Suprapubic skin (tissue), 4 donors: Measurements from ENCODE around the gene PIK3R5. TPM values are rescaled to one million over a fixed set of nuclear protein-coding genes. Genes with fewer than 3 reads are reported as not detected.

Source experiments
- DNase-seq, 2 donors: peaks; one replicate each; pipeline ENCODE4 v3.0.0-alpha.2; 2019; ENCODE audit warnings: low spot score in 2 of 2
- H3K27ac ChIP-seq: fragments of 200-600 bp; sonication (generic); one replicate; pipeline ENCODE4 v1.5.1; 2019
- H3K27me3 ChIP-seq: fragments of 200-600 bp; sonication (generic); one replicate; pipeline ENCODE4 v1.5.1; 2019
- H3K36me3 ChIP-seq: fragments of 200-600 bp; sonication (generic); one replicate; pipeline ENCODE4 v1.5.1; 2019
- H3K4me1 ChIP-seq: fragments of 200-600 bp; sonication (generic); one replicate; pipeline ENCODE4 v1.5.1; 2019
- H3K4me3 ChIP-seq: fragments of 200-600 bp; sonication (generic); one replicate; pipeline ENCODE4 v1.5.1; 2019; ENCODE audit warnings: mild to moderate bottlenecking
- H3K9me3 ChIP-seq: fragments of 200-600 bp; sonication (generic); one replicate; pipeline ENCODE4 v1.5.1; 2019
- EP300 ChIP-seq: sonication (generic); formaldehyde crosslinking; IDR thresholded peaks from one replicate; pipeline ENCODE4 v1.6.1; 2017; ENCODE audit warnings: antibody characterized with exemption
- POLR2A ChIP-seq, 2 donors: fragments of 450-650 bp; IDR thresholded peaks; one replicate each; pipeline ENCODE4 v1.6.1; 2017; ENCODE audit warnings: antibody characterized with exemption in 2 of 2, mild to moderate bottlenecking in 2 of 2, moderate library complexity in 2 of 2
- POLR2AphosphoS5 ChIP-seq, 3 donors: sonication (generic); formaldehyde crosslinking; IDR thresholded peaks; one replicate each; pipeline ENCODE4 v1.6.1; 2017; ENCODE audit warnings: antibody characterized with exemption in 3 of 3
- WGBS: methylation state at CpG from one replicate; pipeline ENCODE4 v1.1.5; 2018; 5-methylcytosine and 5-hydroxymethylcytosine counted together
- total RNA-seq, 4 donors: library from RNA; depleted of rRNA; stranded (reverse); fragments of >200 nt; gene quantifications; one replicate each; pipeline ENCODE4 v1.1.0, GENCODE V29; 2016
- TF ChIP-seq, protein P1 (sequence below), 2 donors: fragments of 200-600 bp in 1 of 2; fragments of 450-650 bp in 1 of 2; sonication (generic) in 1 of 2; IDR thresholded peaks; one replicate each; pipeline ENCODE4 v1.5.1; 2016 to 2019; ENCODE audit warnings: antibody characterized with exemption in 2 of 2, mild to moderate bottlenecking in 1 of 2, moderate library complexity in 1 of 2

PIK3R5 gene
- total RNA-seq, 4 donors from 2014 or later: 3.6 to 13.5 (median 5.0) TPM

DNA sequence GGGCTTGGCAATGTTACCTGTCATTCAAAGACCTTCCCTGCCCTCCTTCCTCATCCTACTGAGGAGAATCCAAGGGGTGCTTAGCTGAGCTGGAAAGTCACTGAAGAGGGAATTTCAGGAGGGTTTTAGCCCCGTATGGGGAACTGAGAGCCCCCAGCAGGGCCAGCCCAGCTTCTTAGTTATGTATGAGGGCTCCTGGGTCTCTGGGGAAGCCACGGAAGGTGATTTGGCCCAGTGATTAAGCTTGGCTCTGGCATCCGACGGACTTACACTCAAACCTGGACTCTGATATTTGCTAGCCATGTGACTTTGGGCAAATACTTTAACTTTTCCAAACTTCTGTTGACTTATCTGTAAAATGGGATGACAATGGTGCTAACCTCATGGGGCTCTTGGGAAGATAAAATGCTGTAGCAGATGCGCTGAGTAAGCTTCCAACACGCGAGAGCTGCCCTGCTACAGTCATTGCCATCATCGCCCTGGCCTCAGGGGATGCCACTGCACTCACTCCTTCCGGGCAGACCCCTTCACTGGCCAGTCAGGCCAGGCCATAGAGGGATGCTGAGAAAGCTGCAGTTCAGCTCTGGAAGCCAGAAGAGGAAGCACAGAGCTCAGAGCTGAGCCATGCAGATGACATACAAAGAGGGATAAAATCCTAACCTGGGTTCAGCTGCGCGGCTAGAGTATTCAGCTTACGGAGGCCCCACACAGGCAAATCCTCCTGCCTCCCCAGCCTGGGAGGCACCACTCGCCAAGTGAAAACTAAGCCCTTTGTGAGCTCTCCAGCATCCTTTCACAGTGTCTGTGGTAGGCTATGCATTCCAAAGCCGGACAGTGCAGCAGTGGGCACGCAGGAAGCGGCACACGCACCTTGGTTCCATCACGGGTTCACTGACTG, 53.2 kb downstream of the PIK3R5 start:
- TF ChIP-seq POLR2AphosphoS5 (IDR thresholded peaks at IDR 0.05) (no peak), EP300 (no peak), POLR2A (IDR thresholded peaks at IDR 0.05) (no peak)
- TF ChIP-seq, protein P1, sequence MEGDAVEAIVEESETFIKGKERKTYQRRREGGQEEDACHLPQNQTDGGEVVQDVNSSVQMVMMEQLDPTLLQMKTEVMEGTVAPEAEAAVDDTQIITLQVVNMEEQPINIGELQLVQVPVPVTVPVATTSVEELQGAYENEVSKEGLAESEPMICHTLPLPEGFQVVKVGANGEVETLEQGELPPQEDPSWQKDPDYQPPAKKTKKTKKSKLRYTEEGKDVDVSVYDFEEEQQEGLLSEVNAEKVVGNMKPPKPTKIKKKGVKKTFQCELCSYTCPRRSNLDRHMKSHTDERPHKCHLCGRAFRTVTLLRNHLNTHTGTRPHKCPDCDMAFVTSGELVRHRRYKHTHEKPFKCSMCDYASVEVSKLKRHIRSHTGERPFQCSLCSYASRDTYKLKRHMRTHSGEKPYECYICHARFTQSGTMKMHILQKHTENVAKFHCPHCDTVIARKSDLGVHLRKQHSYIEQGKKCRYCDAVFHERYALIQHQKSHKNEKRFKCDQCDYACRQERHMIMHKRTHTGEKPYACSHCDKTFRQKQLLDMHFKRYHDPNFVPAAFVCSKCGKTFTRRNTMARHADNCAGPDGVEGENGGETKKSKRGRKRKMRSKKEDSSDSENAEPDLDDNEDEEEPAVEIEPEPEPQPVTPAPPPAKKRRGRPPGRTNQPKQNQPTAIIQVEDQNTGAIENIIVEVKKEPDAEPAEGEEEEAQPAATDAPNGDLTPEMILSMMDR (IDR thresholded peaks at IDR 0.05): no peak
- H3K4me1 ChIP-seq: no peaks in the 10 kb centered on the region
- no peaks in the 10 kb centered on the region for H3K36me3 ChIP-seq
- 79% methylated on average over 18 of the region's 18 CpGs for WGBS
- no peak overlapping the region for H3K27ac ChIP-seq
- H3K9me3 ChIP-seq: no peaks in the 10 kb centered on the region
- no peak for DNase-seq
- H3K4me3 ChIP-seq: no peak overlapping the region
- peaks cover 20% of the 10 kb centered on the region for H3K27me3 ChIP-seq

DNA sequence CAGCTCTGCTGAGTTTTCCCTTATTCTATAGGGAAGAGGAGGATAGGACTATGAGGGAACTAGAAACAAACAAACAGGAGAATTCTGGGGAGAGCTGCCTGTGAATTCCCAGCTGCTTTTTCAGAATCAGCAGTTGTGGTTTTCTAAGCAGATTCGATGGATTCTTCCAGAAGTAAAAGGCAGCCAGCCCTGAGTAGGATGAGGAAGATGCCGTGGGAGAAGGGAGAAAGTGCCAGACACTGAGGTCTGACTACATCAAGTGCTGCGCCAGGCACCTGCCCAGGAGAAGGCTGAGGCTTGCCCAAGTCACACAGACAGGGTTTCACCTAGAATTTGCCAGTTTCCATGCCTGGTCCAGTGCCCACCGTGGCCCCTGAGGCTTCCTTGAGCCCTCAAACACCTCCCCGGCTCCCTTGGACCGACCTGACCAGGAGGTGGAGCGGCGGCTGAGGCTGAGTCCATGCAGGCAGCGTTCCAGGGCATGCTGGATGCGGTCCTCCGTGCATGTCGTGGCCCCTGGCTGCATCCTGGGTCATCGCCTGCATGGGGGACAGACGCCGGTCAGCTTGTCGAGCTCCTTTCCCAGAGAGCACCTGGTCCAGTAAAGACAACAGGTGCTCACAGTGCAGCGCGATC, 54.4 kb downstream of the PIK3R5 start:
- H3K4me3 ChIP-seq: no peak overlapping the region
- no peak for DNase-seq
- no peaks in the 10 kb centered on the region for H3K36me3 ChIP-seq
- H3K27me3 ChIP-seq: peaks cover 17% of the 10 kb centered on the region
- WGBS: 74% methylated on average over 12 of the region's 18 CpGs
- H3K9me3 ChIP-seq: no peaks in the 10 kb centered on the region
- no peak overlapping the region for H3K27ac ChIP-seq
- no peak for TF ChIP-seq POLR2A (IDR thresholded peaks at IDR 0.05)
- no peak for TF ChIP-seq EP300
- TF ChIP-seq, protein P1 (IDR thresholded peaks at IDR 0.05): no peak
- no peak for TF ChIP-seq POLR2AphosphoS5 (IDR thresholded peaks at IDR 0.05)
- no peaks in the 10 kb centered on the region for H3K4me1 ChIP-seq

DNA sequence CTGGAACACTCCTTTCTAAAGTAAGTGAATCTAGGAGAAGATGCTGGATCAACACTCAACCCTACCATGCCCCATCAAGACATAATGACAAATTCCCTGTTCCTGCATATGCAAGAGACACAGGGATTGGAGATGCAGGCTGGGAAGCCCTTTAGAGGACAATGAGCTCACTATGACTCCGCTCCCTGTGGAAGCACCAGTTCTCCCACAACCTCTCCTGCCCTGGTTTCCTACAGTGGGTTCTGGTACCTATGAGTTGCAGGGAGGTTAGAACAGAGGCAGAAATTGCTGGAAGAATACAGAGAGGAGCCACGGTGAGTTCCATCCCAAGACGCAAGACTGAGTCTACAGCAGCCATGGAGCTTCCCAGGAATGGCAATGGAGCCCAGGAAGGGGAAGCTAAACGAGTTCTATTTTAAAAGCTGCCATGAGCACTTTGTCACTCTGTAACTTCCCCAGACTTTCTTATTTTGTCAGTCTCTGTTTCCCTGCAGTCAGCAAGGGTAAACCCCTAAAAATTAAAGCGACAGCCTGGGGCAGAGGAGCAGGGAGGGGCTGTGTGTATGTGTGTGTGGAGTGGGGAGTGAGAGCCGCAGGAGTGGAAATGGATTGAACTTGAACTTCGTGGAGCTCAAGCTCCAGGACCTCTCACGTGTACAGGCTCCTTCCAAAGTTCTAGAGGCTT, 55.8 kb downstream of the PIK3R5 start:
- no peaks in the 10 kb centered on the region for H3K4me1 ChIP-seq
- no peaks in the 10 kb centered on the region for H3K9me3 ChIP-seq
- no peak overlapping the region for H3K4me3 ChIP-seq
- no peak overlapping the region for H3K27ac ChIP-seq
- H3K36me3 ChIP-seq: no peaks in the 10 kb centered on the region
- H3K27me3 ChIP-seq: peaks cover 17% of the 10 kb centered on the region
- 61% methylated on average over 8 of the region's 8 CpGs for WGBS
- no peak for DNase-seq
- TF ChIP-seq EP300: no peak
- TF ChIP-seq POLR2A (IDR thresholded peaks at IDR 0.05): no peak
- TF ChIP-seq POLR2AphosphoS5 (IDR thresholded peaks at IDR 0.05): no peak
- TF ChIP-seq, protein P1 (IDR thresholded peaks at IDR 0.05): no peak

DNA sequence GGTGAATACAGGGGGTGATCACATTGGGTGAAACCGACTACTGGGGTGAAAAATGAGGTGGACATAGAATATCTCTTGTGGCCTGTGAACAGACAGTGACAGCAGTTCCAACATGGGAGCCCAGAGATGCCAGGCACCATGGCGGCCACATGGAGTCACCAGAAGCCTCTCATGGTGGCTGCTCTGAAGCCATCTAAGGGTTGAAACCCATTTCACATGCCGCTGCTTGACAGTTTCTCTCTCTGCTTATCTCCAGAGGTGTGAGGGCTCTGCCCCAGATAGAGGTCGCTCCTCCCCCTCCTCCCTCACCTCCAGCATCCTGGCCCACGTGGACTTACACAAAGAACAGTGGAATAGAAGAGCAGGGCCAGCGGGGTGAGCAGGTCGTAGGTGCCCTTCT, 60.2 kb downstream of the PIK3R5 start:
- Histone ChIP-seq H3K9me3 (no peaks in the 10 kb centered on the region), H3K4me3 (no peak overlapping the region), H3K36me3 (no peaks in the 10 kb centered on the region), H3K27me3 (peaks cover 12% of the 10 kb centered on the region), H3K4me1 (no peaks in the 10 kb centered on the region), H3K27ac (no peak overlapping the region)
- TF ChIP-seq EP300 (no peak), POLR2A (IDR thresholded peaks at IDR 0.05) (no peak), POLR2AphosphoS5 (IDR thresholded peaks at IDR 0.05) (no peak)
- TF ChIP-seq, protein P1 (IDR thresholded peaks at IDR 0.05): no peak
- no peak for DNase-seq
- 83% methylated on average over 7 of the region's 7 CpGs for WGBS

DNA sequence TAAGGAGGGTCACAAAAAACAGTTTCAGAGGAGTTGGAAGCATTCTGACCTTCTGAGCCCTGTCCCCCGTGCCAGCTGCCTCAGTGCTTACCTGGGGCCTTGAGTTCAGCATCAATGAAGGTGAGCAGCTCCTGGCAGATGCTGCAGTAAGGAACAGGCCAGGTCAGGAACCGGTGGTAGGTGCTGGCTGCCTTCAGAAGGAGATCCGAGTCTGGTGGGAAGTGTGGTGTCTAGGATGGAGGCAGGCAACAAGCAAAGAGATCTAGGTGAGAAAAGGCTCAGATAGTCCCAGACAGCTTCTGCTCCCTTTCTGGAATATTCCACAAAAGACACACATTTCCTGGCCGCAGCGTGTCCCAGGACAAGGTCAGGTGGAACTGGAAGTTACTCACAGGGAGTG, 60.8 kb downstream of the PIK3R5 start:
- H3K27ac ChIP-seq: no peak overlapping the region
- no peak for DNase-seq
- 90% methylated on average over 5 of the region's 5 CpGs for WGBS
- no peaks in the 10 kb centered on the region for H3K9me3 ChIP-seq
- no peaks in the 10 kb centered on the region for H3K4me1 ChIP-seq
- TF ChIP-seq, protein P1 (IDR thresholded peaks at IDR 0.05): no peak
- no peak for TF ChIP-seq POLR2AphosphoS5 (IDR thresholded peaks at IDR 0.05)
- TF ChIP-seq POLR2A (IDR thresholded peaks at IDR 0.05): no peak
- H3K27me3 ChIP-seq: peaks cover 12% of the 10 kb centered on the region
- H3K4me3 ChIP-seq: no peak overlapping the region
- H3K36me3 ChIP-seq: no peaks in the 10 kb centered on the region
